K562 (cell line): ENCODE measurements around the gene SPRY4. TPM values are rescaled to one million over a fixed set of nuclear protein-coding genes. Genes with fewer than 3 reads are reported as not detected.

Experiments
- DIDO1 ChIP-seq: fragments of 450-650 bp; IDR thresholded peaks from 2 replicates; pipeline ENCODE4 v1.6.1; 2016; ENCODE audit warnings: low read depth, missing biosample characterization, missing genetic modification characterization
- RBM25 ChIP-seq: fragments of 200-400 bp; formaldehyde crosslinking; IDR thresholded peaks from 2 replicates; pipeline ENCODE4 v1.6.1; 2018; ENCODE audit warnings: low read length, low read depth, moderate library complexity; ENCODE audit not compliant: severe bottlenecking
- SAFB ChIP-seq: fragments of 200-400 bp; formaldehyde crosslinking; IDR thresholded peaks from 2 replicates; pipeline ENCODE4 v1.6.1; 2017; ENCODE audit warnings: low read depth, low read length, borderline replicate concordance
- SMAD2 ChIP-seq: fragments of 150-350 bp; IDR thresholded peaks from 2 replicates; pipeline ENCODE4 v1.6.1; 2014; ENCODE audit warnings: low read depth, mild to moderate bottlenecking, low read length
- ZNF766 ChIP-seq: fragments of 200-800 bp; sonication (Bioruptor generic); conservative IDR thresholded peaks from 2 replicates; pipeline ENCODE4 v1.6.1; 2016; ENCODE audit warnings: missing genetic modification characterization, missing compliant biosample characterization
- polyA plus RNA-seq, 8 experiments: library from polyadenylated mRNA; depleted of rRNA in 4 of 8; stranded (reverse) in 5 of 8; unstranded in 3 of 8; fragments of >200 nt; fragmentation: Nextera tagmentation in 2 of 8; fragmentation: Illumina TruSeq in 1 of 8; extraction: Ambion mirVana in 2 of 8; extraction: Trizol in 1 of 8; gene quantifications; 2 replicates each; pipeline versions ENCODE4 v1.2.1 to v1.2.3, GENCODE V29; 2011 to 2014; ENCODE audit warnings: inconsistent platforms in 1 of 8, missing spikeins in 1 of 8
- total RNA-seq, 7 experiments: library from RNA; depleted of rRNA in 6 of 7; stranded (reverse); fragments of >200 nt in 6 of 7; fragmentation: Illumina TruSeq in 2 of 7; extraction: Trizol in 2 of 7; gene quantifications; 2 replicates each; pipeline versions ENCODE4 v1.2.1 to v1.2.3, GENCODE V29; 2011 to 2021; ENCODE audit warnings: low replicate concordance in 1 of 7
- TF ChIP-seq, protein P1 (sequence below), 2 experiments: fragments of 450-650 bp; IDR thresholded peaks; 2 replicates each; pipeline ENCODE4 v1.6.1; 2016; ENCODE audit warnings: mild to moderate bottlenecking in 2 of 2, borderline replicate concordance in 1 of 2, low read depth in 1 of 2, moderate library complexity in 1 of 2
- TF ChIP-seq, protein P2 (sequence below): sonication (generic); IDR thresholded peaks from 2 replicates; pipeline ENCODE4 v1.6.1; 2016
- TF ChIP-seq, protein P3 (sequence below): fragments of 450-650 bp; formaldehyde crosslinking; IDR thresholded peaks from 2 replicates; pipeline ENCODE4 v1.4.0; 2020; ENCODE audit warnings: mild to moderate bottlenecking, moderate library complexity

Gene SPRY4
- total and polyA plus RNA-seq, 9 of the 15 experiments (the other 6 are each of a cell fraction or from before 2014, with no cell fraction given), result 2.6 to 24.2 (median 9.5) TPM

DNA sequence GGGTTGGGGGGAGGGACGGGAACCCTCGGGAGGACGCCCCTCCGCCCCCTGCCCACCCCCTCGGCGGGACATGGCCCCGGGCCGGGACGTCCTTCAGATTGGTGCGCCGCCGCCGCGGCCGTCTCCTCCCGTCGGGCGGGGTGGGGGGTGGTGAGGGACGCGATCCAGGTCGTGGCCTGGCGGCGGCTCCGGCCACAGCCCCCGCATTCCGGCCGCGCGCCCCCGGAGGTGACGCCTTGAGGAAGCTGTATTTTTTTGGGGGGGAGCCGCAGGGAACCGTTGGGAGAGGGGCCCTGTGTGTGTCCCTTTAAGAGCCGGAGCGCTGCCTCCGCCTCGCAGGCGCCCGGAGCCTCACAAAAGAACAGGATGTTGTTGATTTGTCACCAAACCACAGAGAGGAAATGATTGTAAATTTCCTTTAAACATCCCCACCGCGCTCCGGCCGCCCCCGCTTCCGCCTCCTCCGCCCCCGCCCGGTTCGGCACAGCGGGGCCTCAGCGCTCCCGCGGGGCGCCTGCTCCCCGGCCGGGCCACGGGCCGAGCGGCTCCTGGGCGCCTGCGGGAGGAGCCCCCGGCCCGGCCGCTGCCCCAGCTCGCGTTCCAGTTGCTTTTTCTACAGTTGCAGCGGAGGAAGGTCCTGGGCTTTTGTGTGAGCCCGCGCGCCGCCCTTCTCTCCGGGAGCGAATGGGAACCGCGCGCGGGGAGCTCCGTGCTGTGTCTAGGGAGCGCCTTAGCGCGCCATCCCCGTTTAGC, 32.1 kb upstream of the SPRY4 start (continued):
- TF ChIP-seq, protein P1, sequence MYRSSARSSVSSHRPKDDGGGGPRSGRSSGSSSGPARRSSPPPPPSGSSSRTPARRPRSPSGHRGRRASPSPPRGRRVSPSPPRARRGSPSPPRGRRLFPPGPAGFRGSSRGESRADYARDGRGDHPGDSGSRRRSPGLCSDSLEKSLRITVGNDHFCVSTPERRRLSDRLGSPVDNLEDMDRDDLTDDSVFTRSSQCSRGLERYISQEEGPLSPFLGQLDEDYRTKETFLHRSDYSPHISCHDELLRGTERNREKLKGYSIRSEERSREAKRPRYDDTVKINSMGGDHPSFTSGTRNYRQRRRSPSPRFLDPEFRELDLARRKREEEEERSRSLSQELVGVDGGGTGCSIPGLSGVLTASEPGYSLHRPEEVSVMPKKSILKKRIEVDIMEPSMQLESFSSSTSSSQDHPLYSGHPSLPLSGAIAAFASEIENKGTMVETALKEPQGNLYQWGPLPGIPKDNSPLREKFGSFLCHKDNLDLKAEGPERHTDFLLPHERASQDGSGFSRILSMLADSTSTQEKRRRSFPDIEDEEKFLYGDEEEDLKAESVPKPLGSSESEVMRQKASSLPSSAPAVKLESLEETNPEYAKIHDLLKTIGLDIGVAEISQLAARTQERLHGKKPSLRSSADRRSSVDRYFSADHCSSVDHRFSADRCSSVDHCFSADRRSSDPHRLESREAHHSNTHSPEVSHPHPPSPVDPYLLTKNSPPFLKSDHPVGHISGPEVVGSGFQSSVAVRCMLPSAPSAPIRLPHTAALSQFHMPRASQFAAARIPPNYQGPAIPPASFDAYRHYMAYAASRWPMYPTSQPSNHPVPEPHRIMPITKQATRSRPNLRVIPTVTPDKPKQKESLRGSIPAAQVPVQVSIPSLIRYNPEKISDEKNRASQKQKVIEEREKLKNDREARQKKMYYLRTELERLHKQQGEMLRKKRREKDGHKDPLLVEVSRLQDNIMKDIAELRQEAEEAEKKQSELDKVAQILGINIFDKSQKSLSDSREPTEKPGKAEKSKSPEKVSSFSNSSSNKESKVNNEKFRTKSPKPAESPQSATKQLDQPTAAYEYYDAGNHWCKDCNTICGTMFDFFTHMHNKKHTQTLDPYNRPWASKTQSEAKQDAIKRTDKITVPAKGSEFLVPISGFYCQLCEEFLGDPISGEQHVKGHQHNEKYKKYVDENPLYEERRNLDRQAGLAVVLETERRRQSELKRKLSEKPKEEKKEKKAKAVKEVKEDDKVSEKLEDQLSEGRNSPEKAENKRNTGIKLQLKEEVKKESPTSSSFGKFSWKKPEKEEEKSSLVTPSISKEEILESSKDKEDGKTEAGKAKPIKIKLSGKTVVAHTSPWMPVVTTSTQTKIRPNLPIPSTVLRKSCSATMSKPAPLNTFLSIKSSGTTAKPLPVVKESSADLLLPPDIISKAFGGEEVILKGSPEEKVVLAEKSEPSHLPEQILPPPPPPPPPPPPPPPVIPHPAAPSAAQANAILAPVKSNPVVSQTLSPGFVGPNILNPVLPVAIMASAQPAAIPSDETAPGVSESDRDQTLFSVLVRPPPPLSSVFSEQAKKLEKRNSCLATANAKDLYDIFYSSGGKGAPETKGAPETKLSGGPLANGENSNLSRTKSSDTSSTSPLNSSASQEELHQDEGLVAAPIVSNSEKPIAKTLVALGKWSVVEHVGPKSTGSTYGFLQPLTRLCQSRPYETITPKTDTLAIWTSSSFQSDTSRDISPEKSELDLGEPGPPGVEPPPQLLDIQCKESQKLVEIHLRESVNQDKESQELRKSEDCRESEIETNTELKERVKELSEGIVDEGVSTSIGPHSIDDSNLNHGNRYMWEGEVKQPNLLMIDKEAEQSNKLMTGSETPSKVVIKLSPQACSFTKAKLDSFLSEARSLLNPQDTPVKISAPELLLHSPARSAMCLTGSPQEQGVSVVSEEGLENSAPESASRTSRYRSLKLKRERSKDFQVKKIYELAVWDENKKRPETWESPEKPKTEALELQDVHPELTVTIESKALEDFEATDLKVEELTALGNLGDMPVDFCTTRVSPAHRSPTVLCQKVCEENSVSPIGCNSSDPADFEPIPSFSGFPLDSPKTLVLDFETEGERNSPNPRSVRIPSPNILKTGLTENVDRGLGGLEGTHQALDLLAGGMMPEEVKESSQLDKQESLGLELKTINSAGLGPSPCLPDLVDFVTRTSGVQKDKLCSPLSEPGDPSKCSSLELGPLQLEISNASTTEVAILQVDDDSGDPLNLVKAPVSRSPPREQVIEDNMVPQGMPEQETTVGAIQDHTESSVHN (IDR thresholded peaks at IDR 0.05; ENCODE audit: borderline replicate concordance in 1 of 2, low read depth in 1 of 2), result no peak
- TF ChIP-seq SMAD2 (no peak), SAFB (no peak), ZNF766 (CRISPR knock-in tag) (no peak), DIDO1 (no peak), RBM25 (no peak)
- TF ChIP-seq, protein P2, sequence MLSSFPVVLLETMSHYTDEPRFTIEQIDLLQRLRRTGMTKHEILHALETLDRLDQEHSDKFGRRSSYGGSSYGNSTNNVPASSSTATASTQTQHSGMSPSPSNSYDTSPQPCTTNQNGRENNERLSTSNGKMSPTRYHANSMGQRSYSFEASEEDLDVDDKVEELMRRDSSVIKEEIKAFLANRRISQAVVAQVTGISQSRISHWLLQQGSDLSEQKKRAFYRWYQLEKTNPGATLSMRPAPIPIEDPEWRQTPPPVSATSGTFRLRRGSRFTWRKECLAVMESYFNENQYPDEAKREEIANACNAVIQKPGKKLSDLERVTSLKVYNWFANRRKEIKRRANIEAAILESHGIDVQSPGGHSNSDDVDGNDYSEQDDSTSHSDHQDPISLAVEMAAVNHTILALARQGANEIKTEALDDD, result no peak
- TF ChIP-seq, protein P3, sequence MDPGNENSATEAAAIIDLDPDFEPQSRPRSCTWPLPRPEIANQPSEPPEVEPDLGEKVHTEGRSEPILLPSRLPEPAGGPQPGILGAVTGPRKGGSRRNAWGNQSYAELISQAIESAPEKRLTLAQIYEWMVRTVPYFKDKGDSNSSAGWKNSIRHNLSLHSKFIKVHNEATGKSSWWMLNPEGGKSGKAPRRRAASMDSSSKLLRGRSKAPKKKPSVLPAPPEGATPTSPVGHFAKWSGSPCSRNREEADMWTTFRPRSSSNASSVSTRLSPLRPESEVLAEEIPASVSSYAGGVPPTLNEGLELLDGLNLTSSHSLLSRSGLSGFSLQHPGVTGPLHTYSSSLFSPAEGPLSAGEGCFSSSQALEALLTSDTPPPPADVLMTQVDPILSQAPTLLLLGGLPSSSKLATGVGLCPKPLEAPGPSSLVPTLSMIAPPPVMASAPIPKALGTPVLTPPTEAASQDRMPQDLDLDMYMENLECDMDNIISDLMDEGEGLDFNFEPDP (CRISPR knock-in tag), result no peak
